GM18517 (cell line): ENCODE data around the gene ENTHD1.

Experiments
- ATAC-seq: cut with Tn5 transposase; IDR thresholded peaks from one replicate; pipeline ENCODE4 v1.9.1; 2021; ENCODE audit warnings: mild to moderate bottlenecking, moderate library complexity; ENCODE audit not compliant: unreplicated experiment

Gene ENTHD1

DNA sequence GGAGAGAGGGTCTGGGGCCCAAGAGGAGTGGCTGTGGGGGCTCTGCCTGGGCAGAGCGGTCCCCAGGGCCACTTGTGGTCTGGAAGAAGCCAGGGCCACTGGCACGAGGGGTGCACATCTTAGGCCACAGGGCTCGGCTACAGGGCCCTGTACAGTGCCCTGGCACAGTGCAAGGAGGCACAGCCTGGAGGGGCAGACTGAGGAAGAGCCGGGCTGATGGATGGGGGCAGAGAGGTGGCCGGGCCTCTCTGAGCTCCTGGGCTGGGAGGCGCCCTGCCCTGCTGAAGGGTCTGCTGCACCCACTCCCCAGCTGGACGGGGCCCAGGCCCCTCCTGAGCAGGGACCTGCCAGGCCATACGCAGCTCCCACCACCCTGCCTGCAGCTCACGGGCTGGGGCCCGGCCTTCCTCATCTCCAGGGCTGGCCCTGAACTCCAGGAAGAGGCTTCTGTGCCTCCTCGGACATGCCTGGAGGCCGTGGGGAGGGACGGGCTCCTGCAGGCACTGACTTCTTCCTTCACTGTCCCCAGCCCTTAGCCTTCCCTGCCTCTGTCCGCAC lies 199.5 kb downstream of the ENTHD1 start:
- no peak for ATAC-seq
